Cardiac septum (tissue), 1 donor: ENCODE results near the gene SETD1B. TPM values are rescaled to one million over a fixed set of nuclear protein-coding genes. Genes with fewer than 3 reads are reported as not detected.
"Not testable (repeated sequence)": the region's sequence is repeated elsewhere in the genome, so short reads cannot be mapped to it uniquely, and the experiment has no call there.

Experiments
- DNase-seq: peaks from one replicate; pipeline ENCODE4 v3.0.0-alpha.2; 2020; ENCODE audit warnings: low spot score
- intact Hi-C: fragments of 100-400 bp; cut with DNase I; formaldehyde crosslinking; loops from one replicate; pipeline ENCODE4 v1.14.0; 2022
- total RNA-seq: library from RNA; stranded (reverse); fragmentation: NEBNext Ultra II Directional; extraction: Animal tissue kit (Norgen Biotek cat#: 25700); gene quantifications from one replicate; pipeline ENCODE4 v1.2.1, GENCODE V29; 2021
- donor health status: DM: no; HTN: no; CAD: no.

Gene SETD1B
- total RNA-seq, 1 donor from 2014 or later: 13.0 TPM

DNA sequence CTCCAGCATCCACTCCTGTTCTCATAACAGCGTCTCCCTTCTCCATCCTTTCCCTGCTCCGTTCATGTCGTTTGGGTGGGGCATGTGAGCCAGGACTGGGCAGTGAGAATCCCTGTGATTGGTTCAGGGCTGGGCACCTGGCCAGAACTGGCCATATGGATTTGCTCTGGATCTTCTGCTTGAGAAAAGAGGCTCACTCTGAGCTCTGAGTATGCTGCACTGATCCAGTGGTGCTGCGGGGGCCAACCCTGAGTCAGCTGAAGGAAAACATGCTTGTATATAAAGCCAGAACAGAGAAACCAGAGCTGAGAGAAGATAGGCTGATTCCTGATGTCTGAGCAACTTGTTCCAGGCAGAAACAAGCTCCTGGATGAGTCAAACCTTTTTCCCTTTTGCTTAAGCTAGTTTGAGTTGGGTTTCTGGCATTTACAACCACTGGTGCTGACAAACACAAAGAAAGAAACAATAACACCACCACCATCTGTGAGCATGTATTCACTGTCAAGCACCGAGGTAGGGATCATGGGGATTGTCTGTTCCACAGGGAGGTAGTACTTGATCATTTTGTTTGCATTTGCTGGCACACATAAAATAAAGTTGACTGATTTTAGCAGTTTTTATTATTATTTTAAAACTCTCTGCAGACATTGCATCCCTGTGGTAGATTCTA lies 68.9 kb downstream of the SETD1B start:
- no peak for DNase-seq
- intact Hi-C loops: no loop called here

DNA sequence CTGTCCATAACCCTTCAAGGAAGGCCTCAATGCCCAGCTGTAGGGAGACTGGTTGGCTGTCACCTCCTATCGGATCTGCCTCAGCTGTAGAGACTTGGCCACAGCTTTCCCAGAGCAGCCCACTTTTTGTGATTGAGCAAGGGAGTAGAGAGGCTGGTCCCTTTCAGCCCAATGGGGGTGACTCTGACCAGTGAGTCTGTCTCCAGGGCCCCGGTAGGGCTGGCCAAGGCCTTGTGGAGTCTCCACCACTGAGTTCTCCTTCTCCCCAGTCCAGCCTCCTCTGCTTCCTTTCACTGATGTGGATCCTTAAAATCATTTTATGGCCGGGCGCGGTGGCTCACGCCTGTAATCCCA lies 69.4 kb downstream of the SETD1B start:
- DNase-seq: no peak
- intact Hi-C loops: no loop called here

DNA sequence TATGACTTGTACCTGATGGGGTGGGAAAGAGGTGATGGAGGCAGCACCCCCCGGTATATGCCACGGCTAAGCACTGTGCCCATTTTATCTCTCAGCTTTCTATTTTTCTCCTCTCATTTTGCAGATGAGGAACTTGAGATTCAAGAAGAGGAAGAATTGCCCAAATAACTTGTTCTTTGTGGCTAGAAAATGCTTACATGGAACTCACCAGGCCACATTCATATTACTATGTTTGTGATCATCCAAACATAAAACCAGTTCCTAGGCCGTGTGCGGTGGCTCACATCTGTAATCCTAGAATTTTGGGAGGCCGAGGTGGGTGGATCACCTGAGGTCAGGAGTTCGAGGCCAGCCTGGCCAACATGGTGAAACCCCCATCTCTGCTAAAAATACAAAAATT lies 70.3 kb downstream of the SETD1B start:
- no peak for DNase-seq
- intact Hi-C loops: no loop called here

DNA sequence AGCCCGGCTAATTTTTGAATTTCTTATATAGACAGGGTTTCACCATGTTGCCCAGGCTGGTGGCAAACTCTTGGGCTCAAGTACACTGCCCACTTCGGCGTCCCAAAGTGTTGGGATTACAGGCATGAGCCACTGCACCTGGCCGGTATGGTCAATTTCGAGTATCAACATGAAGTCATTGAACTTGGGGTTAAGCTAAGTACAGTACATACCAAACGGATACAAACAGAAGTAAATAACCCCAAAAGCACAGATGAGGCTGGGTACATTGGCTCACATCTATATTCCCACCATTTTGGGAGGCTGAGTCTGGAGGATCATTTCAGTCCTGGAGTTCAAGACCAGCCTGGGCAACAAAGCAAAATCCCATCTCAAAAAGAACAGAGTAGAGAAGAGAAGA lies 71.8 kb downstream of the SETD1B start:
- no peak for DNase-seq
- intact Hi-C loops: no loop called here

DNA sequence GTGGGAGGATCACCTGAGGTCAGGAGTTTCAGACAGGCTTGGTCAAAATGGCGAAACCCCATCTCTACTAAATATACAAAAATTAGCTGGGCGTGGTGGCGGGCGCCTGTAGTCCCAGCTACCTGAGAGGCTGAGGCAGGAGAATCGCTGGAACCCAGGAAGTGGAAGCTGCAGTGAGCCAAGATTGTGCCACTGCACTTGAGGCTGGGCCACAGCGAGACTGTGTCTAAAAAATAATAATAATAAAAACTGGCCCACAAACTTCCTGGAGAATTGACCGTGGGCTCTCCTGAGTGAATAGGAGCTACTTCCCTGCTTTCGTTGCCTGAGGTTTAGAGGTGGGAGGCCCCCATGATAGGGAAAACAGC lies 72.3 kb downstream of the SETD1B start:
- intact Hi-C loops, DNase-seq: not testable (repeated sequence)

Other genes with a start within 250 kb of the SETD1B start
- gene KDM2B, start 223.0 kb upstream of the SETD1B start, total RNA-seq: 10.1 TPM
- gene ORAI1, start 177.5 kb upstream of the SETD1B start, total RNA-seq: 8.0 TPM
- gene MORN3, start 134.4 kb upstream of the SETD1B start, total RNA-seq: 0.08 TPM
- 6.2 TPM for gene TMEM120B, start 91.3 kb upstream of the SETD1B start, total RNA-seq
- 20.9 TPM for gene RHOF, start 10.3 kb upstream of the SETD1B start, total RNA-seq
- gene HPD, start 54.9 kb downstream of the SETD1B start, total RNA-seq: 1.3 TPM
- gene PSMD9, start 84.8 kb downstream of the SETD1B start, total RNA-seq: 31.2 TPM
- gene CFAP251, start 114.6 kb downstream of the SETD1B start, total RNA-seq: 3.8 TPM
- gene BCL7A, start 217.9 kb downstream of the SETD1B start, total RNA-seq: 18.2 TPM